ENCODE data around the gene ZNF621.

The ZNF621 gene

DNA sequence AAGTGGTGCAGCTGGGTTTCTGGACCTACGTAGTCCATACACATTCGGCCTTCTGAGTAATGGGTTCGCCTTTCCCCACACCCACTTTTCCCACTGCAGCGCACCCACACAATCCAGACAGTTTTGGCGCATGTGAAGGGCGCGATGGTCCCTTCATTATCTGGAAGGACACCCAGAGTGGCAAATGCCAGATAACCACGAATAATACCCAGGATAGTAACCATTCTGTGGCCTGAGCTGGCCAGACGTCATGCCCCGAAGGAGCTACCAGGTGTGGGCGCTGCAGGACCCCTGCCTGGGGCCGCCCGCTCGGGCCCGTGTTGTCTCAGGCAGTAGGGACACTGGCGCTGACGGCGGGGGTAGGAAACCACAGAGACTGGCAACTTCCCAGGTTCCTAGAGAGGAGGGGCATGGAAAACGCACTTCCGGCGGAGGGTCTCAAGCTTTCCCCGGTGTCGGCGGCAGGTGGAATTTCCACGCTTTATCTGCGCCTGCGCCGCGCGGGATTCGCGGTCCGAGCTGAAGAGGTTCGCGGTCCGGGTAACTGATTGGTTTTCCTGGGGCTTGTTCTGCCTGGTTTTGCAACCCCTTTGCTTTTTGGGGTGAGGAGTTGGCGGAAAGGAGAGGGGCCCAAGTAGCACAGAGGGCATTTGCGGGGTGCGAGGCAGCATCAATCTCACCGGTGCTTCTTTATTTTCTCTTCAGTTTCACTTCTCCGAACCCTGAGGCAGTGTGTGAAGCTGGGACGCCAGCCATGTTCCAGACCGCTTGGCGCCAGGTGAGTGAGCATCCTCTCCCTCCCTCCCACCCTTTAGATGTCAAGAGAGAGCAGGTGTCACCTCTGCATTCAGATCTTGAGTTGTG, 18.9 kb upstream of the ZNF621 start, which contains the start of gene ZNF620:
TSS of gene ZNF620 (plus strand) at position 441 of the 864 bp plus-strand sequence. CDS start at position 755, 314 bp downstream.
- H3K27ac Mint-ChIP-seq, result peak within 1 kb of the TSS; percentile 95
- peaks cover 10% of the 10 kb centered on the region for H3K27me3 Mint-ChIP-seq (ENCODE audit: low read depth, poor library complexity)
- peaks cover 28% of the 10 kb centered on the region for H3K4me1 Mint-ChIP-seq
- peak within 1 kb of the TSS; percentile 96 for H3K4me3 Mint-ChIP-seq
- peaks cover 22% of the 10 kb centered on the region for H3K9me3 Mint-ChIP-seq
- TF ChIP-seq, protein P1, sequence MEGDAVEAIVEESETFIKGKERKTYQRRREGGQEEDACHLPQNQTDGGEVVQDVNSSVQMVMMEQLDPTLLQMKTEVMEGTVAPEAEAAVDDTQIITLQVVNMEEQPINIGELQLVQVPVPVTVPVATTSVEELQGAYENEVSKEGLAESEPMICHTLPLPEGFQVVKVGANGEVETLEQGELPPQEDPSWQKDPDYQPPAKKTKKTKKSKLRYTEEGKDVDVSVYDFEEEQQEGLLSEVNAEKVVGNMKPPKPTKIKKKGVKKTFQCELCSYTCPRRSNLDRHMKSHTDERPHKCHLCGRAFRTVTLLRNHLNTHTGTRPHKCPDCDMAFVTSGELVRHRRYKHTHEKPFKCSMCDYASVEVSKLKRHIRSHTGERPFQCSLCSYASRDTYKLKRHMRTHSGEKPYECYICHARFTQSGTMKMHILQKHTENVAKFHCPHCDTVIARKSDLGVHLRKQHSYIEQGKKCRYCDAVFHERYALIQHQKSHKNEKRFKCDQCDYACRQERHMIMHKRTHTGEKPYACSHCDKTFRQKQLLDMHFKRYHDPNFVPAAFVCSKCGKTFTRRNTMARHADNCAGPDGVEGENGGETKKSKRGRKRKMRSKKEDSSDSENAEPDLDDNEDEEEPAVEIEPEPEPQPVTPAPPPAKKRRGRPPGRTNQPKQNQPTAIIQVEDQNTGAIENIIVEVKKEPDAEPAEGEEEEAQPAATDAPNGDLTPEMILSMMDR (IDR thresholded peaks at IDR 0.05), result peak; percentile 26
- peak; percentile 86 for DNase-seq
- peaks cover 40% of the 10 kb centered on the region for H3K36me3 Mint-ChIP-seq (ENCODE audit: low read depth)

DNA sequence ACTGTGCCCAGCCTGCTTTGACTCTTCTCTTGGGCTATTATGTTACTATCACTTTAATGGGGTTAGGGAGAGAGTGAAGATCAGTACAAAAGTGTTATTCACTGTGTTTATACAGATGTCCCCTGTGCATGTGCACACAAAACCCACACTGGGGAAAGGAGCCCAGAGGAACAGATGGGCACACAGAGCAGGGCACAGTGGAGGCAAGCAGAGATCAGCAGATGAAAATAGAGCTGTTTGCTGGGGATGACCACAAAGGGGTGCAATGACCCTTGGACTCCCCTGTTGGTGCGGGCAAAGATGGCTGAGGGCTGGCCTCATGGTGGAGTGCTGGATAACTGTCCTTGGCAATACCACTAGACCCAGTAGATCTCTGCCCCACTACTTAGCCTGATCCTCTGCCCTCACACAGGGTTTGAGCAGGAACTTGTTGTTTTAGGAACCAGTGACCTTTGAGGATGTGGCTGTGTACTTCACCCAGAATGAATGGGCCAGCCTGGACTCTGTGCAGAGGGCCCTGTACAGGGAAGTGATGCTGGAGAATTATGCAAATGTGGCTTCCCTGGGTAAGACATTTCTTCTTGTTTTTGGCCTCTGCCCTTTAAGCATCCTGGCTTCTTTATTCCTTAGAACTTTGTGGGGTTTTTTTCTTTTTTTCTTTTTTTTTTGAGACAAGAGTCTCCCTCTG, 13.6 kb upstream of the ZNF621 start:
- TF ChIP-seq, protein P1 (IDR thresholded peaks at IDR 0.05), result no peak
- Mint-ChIP-seq H3K27ac (no peak overlapping the region), H3K4me1 (peaks cover 19% of the 10 kb centered on the region), H3K36me3 (ENCODE audit: low read depth) (peaks cover 86% of the 10 kb centered on the region), H3K27me3 (ENCODE audit: low read depth, poor library complexity) (no peaks in the 10 kb centered on the region), H3K4me3 (no peak overlapping the region), H3K9me3 (peaks cover 13% of the 10 kb centered on the region)
- no peak for DNase-seq

DNA sequence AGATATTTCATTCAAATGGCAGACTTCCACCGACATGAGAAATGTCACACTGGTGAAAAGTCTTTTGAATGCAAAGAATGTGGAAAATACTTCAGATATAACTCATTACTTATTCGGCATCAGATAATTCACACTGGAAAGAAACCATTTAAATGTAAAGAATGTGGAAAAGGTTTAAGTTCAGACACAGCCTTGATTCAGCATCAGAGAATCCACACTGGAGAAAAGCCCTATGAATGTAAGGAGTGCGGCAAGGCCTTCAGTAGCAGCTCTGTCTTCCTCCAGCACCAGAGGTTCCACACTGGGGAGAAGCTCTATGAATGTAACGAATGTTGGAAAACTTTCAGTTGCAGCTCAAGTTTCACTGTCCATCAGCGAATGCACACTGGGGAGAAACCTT, 8.6 kb upstream of the ZNF621 start:
- H3K36me3 Mint-ChIP-seq (ENCODE audit: low read depth), result peaks cover 73% of the 10 kb centered on the region
- TF ChIP-seq, protein P1 (IDR thresholded peaks at IDR 0.05), result no peak
- H3K9me3 Mint-ChIP-seq, result no peaks in the 10 kb centered on the region

DNA sequence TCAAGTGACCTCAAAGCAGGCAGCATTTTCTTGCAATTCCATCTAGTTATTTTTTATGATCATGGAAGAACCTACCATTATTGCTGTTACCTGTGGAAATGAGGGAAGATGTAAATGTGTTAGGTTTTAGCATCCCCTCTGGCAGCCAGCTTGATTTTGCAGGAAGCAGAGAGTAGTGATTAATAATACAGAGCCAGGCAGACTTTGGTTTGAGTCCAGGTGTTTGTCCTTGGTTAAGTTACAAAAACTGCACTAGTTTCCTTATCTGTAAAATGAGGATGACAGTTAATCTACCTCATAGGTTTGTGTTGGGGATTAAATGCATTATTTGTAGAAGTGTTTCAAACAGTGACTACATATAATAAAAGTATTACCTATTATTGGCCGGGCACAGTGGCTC, 6.7 kb upstream of the ZNF621 start:
- no peaks in the 10 kb centered on the region for H3K9me3 Mint-ChIP-seq
- H3K36me3 Mint-ChIP-seq (ENCODE audit: low read depth), result peaks cover 59% of the 10 kb centered on the region
- H3K27me3 Mint-ChIP-seq (ENCODE audit: low read depth, poor library complexity), result peaks cover 2% of the 10 kb centered on the region
- TF ChIP-seq, protein P1 (IDR thresholded peaks at IDR 0.05), result no peak
- no peak overlapping the region for H3K4me3 Mint-ChIP-seq
- DNase-seq, result no peak
- H3K27ac Mint-ChIP-seq, result no peak overlapping the region
- H3K4me1 Mint-ChIP-seq, result no peaks in the 10 kb centered on the region

More for the DNA sequence above, 8.6 kb upstream of the ZNF621 start:
- Mint-ChIP-seq H3K27me3 (ENCODE audit: low read depth, poor library complexity) (peaks cover 2% of the 10 kb centered on the region), H3K27ac (peak overlapping the region; percentile 14), H3K4me3 (no peak overlapping the region), H3K4me1 (no peaks in the 10 kb centered on the region)
- no peak for DNase-seq

DNA sequence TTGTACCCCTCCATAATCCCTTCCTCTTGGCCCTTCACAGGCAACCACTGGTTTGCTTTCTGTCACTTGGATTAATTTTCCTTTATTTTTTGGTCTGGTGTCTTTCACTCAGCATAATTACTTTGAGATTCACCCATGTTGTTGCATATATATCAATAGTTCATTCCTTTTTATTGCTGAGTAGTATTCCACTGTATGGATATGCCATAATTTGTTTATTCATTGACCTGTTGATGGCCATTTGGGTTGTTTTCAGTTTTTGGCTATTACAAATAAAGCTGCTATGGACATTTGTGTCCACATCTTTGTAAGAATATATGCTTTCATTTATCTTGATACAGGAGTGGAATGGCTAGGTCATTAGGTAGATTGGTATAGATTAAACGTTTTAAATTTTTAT, 5.9 kb upstream of the ZNF621 start:
- H3K36me3 Mint-ChIP-seq (ENCODE audit: low read depth), result peaks cover 53% of the 10 kb centered on the region
- DNase-seq, result no peak
- H3K4me3 Mint-ChIP-seq, result no peak overlapping the region
- no peak overlapping the region for H3K27ac Mint-ChIP-seq
- TF ChIP-seq, protein P1 (IDR thresholded peaks at IDR 0.05), result no peak
- peaks cover 2% of the 10 kb centered on the region for H3K27me3 Mint-ChIP-seq (ENCODE audit: low read depth, poor library complexity)
- no peaks in the 10 kb centered on the region for H3K9me3 Mint-ChIP-seq
- peaks cover 2% of the 10 kb centered on the region for H3K4me1 Mint-ChIP-seq

All from nephron progenitor cell (in vitro differentiated cells).